HG03064 (cell line): ENCODE measurements around the gene GPC2.

ENCODE experiments used
- ATAC-seq: cut with Tn5 transposase; IDR thresholded peaks from one replicate; pipeline ENCODE4 v1.9.1; 2021; ENCODE audit warnings: low read depth; ENCODE audit not compliant: unreplicated experiment

The GPC2 gene

DNA sequence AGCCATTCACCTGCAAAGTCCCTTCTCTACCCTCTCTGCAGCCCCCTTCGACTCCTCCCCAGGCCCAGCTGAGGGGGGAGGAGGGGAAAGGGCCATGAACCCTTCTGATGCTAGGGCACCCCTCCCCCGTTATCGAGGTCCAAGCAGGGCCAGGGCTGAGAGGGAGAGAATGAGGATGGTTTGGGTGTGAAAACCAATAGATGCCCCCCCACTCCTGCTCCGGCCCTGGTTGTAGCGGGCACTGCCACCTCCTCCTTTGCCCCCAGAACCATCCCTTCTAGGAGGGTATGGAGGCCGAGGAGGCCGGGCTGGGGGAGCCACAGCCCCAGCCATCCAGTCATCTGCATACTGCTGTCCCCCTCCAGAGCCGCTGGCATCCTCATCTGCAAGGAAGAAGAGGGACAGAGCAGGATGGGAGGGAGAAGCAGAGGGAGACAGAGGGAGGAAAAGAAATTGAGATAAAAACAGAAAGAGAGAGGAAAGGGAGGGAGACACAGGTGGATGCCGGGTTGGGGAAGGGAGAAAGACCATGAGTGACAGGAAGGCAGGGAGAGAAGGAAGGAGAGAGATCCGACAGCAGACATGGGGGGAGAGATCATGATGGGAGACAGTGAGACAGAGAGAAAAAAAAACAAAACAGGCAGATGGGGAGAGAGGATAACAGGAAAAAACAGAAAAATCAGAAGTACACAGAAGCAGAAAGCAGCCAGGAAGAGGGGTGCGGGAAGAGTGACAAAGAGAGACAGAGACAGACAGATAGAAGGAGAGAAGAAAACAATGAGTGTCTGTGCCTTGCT lies 6.9 kb downstream of the GPC2 start:
- no peak for ATAC-seq

DNA sequence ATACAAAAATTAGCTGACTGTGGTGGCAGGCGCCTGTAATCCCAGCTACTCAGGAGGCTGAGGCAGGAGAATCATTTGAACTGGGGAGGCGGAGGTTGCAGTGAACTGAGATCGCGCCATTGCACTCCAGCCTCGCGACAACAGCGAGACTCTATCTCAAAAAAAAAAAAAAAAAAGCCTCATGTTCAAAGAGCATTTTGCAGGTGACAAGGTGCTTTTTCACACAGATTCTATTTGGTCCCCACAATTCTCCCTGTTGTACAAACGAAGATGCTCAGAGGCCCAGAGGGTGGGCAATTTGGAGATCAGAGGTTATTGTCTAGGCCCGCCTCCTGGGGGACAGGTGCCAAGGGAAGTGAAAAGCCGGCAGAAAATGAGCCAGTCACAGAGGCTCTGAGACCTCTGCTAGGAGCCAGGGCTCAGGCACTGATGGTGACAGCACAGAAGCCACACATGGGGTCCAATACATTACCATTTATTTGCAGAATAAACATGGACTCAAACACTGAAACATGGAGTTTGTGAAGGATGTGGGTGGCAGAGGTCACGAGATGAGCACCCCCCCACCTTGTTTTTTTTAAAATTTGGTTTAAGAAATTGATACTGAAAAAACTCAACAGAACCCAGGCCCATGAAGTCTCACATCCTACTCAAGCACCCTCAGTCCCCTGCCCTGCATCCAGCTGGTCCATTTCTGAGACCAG lies 7.9 kb downstream of the GPC2 start:
- no peak for ATAC-seq

DNA sequence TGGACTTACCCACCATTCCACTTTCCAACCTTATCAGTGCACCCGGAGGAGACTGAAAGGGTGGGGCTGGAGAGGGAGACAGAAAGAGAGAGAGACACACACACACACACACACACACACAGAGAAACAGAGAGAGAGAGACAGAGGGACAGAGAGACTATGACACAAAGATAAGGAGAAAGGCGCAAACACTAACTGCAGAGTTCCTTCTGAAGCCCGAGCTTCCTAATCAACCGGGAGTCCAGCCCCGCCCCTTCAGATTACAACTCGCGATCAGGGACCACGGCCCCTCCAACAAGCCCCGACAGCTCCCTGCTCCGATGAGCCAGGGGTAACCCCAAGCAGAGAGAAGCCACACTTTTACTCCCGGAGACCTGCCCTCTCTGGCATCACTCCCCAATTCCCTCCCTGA lies 9.3 kb downstream of the GPC2 start:
- no peak for ATAC-seq

DNA sequence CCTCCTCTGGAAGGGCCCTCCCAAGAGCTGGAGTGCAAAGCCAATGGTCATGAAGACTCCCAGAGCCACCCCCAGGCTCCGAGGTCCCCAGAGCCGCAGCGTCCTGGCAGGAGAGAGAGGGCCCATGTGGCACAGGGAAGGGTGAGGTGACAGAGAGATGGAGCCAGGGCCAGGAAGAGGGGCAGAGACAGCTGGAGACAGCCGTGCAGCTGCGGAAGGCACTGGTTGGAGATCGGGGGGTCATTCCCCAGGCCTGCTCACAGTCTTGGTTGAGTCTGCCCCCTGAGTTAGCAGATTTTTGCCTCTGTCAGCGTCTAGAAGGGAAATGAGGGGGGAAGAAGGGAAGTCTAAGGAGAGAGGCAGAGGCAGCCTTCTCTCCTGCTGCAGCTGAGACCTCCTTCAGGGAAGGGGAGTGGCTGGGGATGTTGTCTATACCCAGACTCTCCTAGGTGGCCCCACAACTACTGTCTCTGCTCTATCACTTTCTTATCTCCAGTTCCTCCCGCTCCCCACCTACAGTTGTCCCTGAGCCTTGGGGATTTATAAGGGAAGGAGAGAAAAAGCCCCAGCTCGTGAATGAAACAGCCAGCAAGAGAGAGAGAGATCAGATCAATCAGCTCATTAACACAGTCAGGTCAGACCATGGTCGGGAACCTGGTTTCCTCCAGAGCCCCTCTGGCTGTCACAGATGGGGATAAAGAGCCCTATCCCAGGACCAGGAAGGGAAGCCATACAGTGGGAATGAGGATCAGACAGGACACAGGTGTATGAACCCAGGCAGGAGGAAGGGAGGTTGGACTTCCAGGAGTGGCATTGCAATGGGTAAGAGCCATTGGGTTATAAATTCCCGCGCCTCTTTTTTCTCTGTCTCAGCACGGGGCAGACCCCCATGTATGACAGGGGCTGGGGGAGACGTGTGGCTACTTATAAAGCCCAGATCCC lies 9.9 kb downstream of the GPC2 start:
- ATAC-seq = no peak

DNA sequence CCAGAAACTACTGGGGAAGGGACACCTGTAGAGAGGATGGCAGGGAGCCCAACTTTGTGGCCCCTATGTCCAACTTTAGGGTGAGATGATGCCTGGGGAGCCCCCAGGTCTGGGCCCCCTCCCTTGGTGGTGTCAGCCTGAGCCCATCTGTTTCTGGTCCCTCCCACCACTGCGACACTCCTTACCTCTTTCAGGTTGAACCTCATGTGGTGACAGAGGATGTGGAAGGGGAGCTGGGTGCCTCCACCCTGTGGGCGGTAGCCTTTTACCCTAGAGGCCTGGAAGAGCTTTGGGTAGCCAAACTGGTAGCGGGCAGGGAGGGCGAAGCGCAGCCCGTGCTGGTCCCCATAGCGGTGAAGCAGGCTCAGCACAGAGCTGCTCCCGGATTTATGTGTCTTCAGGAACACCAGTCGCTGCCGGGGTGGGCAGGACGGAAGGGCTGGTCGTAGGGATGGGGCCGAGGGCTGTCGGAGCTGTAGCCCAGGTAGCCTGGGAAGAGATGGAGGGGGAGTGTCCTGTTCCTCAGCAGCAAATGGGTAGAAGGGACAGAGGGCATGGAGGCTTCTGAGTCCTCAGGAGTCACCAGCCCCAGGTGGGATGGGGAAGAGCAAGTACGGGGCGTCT lies 10.8 kb downstream of the GPC2 start:
- ATAC-seq = no peak

DNA sequence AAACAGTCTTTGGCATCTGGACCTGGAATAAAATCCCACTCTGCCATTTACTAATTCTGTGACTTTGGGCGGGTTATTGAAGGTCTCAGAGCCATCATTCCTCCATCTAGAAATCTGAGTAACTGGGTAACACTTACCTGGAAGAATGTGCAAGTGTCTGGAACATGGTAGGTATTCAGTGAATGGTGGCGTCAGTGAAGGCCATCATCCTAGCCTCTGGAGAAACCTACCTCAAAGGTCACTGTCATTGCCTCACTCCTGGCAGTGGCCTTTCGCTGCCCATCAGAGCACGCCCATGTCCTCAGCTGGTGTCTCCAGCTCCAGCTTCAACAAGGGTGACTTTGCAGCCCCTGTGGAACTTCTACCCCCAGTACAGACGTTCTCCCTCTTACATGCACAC lies 13.3 kb downstream of the GPC2 start:
- no peak for ATAC-seq

DNA sequence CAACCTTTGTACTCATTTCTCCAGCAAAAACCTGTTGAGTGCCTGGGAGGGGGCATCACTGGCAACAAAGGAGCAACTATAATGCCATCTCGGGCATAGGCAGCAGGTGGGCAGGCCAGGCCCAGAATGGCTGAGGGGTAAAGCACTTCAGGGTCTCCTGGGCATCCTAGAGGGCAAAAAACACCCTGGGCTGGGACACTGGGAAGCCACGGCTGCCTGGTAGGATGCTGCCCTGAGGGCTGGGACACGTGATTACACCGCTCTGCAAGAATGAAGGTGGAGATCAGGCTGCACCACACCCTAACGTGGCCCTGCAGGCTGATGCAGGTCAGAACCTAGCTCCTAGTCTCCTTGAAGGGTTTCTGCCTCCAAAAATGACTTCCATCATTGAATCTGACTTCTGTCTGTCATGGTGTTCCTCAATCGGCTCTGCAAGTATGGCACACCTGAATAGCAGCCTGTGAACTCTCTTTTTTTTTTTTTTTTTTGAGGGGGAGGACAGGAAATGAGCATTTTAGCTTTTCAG lies 14.1 kb downstream of the GPC2 start:
- no peak for ATAC-seq

DNA sequence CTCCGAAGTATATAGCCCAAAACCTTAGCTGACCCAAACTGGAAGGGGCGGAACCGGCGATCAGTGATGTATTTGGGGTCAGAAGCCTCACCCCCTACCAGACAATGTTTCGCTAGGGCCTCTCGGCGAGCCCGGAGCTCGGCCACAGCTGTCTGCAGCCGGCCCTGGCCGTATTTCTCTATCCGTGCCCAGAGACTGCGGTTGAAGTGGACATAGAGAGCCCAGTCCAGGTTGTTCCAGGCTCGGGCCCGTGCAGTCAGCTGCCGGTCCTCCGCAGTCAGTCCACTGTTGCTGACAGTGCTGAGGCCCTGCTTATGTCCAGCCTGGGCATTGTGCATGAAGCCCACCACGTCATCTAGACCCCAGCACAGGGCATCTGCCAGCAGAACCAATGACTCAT lies 17.1 kb downstream of the GPC2 start:
- no peak for ATAC-seq

DNA sequence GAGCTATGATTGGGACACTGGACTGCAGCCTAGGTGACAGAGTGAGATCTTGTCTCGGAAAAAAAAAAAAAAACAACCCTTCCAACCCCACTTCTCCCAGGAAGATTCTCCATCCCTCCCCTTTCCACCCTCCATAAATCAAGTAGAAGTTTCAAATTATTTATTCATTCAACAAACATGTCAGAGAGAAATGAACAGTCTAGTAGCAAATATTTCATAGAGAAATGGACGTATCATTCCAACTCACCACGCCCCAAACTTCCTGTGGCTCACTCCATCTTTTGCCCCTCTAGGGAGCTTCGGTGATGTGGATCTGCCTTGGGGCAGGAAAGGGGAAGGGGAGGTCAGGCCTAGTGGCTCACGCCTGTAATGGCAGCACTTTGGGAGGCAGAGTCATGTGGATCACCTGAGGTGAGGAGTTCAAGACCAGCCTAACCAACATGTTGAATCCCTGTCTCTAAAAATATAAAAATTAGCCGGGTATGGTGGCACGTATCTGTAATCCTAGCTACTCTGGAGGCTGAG lies 18.0 kb downstream of the GPC2 start:
- ATAC-seq = no peak

DNA sequence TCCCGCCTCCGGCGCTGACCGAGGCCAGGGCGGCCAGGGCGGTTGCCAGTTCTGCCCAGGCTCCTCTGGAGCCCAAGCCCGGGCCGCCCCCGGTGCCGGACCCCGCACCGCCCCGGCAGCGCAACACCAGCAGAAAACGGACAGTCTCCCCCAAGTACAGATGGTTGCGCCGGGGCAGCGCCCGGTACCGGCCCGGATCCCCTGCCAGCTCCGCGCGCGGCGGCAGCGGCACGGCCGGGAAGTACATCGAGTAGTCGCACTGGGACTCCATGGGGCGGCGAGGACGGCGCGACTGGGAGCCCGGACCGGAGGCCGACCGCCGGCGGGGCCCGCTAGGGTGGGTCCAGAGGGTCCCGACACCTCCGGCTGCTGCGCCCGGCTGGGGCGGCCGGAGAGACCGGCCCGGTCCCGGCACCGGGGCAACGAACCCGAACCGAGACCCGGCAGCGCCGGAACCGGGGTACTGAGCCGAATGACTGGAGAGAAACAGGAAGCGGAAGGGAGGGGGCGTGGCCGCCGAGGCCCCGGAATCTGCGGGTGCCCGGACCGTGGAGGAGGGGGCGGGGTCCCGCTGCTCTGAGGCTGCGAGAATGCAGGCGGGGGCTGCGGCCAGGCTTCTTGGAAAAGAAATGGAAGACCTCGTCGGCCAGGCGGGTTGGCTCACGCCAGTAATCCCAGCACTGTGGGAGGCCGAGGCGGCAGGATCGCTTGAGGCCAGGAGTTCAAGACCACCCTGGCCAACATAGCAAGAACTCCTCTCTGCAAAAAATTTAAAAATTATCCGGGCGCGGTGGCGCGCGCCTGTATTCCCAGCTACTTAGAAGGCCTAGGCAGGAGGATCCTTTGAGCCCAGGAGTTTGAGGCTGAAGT lies 18.7 kb downstream of the GPC2 start, which contains the start of gene TRAPPC14:
TRAPPC14 (minus strand) TSS at position 495 of the 870 bp plus-strand sequence; CDS start at position 271, 224 bp downstream.
- ATAC-seq = peak; percentile 72

DNA sequence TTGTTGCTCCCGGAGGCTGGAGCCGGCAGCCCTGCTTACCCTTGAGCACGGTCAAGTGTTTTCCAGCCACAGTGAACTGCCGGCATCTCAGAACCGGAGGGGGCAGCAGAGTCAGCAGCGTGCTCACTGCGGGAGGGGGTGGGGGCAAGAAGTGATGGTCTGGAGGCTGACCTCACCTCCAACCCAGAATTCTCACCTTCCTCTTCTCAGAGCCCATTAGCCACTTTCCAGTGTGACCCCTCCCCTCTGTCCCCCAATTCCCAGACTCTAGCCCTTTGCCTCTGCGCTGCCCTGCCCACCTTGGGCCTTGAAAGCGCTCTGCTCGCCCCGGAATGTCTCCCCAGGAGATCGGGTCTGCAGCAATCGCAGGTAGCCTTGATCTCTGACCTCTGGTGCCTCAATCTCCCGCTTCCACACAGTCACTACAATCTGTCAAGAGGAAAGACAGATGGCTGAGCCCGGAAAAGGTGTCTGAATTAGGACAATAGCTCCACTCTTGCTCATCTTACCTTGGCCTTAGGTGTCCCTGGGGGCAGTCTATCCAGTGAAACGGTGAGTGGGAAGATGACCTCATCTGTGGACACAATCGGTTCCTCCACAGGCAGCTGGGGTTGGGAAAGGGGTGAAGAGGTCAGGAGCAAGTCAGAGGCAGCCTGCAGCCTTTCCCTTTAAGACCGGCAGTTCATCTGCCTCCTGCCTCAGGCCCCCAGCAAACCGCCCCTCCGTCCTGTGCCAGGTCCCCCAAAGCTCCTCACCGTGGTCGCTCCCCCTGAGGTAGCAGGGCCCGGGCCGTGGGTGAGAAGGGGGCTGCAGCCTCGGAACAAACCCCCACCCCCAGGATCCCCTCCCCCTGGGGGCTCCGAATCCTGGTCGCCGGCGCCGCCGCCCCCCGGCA lies 19.6 kb downstream of the GPC2 start:
- peak; percentile 10 for ATAC-seq

DNA sequence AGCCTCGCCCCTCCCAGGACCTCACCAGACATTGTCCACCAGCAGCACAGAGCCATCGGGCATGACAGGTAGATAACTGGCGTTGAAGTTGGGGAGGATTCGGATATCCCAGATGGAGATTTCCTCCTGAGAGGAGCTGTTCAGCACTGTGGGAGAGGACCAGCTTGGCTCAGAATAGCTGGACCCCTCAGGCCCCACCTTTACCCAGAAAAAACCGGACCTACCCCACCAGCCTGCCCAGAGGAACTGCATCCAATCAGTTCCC lies 20.2 kb downstream of the GPC2 start:
- ATAC-seq = no peak

DNA sequence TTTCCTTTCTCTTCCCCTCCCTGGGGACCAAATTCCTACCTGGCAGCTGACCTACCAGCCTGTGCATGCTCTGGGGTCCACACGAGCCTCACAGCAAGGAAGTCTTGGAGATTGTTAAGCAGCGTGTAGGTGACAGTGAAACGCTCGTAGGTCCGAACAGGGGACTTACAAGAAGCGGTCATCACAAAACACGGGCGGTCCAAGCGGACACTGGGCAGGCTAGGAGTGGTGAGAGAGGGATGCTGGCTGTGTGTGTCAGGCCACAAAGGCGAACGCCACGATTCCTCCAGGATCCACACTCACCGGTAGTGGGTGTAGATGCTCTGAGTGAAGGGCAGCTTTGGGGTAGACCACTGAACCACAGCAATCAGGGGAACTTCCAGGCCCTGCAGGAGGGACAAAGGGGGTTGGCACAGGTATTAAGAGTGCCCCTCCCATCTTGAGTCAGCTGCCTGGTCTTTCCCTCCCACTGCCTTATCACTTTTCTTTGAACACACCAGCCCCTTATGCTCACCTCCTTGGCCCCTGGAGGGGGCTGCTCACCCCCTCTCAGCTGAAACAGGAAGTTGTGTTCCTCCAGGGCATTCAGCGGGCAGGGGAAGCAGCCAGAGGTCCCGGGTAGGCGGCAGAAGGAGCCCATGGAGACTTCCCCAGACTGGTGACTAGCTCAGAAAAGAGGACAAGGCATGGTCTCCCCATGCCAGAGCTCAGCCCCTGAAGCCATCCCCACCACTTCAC lies 20.7 kb downstream of the GPC2 start:
- ATAC-seq = no peak

DNA sequence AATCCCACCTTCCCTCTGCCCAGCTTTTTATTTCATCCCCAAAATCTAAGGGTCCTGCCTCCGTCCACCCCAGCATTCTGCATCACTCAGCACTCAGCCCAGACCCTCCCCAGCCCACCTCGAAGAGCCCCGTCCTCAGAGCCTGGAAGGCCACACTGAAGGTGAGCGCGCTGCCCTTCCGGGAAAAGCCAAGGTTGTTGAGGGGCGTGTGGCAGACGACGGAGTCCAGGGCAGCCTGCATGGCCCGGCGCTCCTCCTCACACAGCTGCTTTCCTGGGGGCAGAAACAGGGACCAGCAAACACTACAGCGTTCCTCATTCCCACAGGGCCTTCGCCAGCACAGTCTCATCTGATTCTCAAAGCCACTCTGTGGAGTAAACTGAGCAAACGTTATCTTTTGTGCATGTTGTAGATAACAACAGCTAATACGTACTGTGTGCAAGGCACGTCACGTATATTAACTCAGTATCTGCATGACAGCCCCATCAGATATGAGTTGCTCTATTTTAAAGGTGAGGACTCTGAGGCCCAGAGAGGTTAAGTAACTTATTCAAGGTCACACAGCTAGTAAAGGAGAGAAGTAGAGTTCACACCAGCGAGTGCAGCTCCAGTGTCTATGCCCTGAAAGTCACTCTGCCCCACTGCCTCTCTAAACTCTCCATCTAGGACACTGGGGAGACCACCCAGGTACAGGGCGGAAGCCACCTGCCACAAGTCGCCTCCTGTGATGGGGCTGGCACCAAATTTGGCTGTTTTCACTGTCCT lies 21.4 kb downstream of the GPC2 start:
- no peak for ATAC-seq

DNA sequence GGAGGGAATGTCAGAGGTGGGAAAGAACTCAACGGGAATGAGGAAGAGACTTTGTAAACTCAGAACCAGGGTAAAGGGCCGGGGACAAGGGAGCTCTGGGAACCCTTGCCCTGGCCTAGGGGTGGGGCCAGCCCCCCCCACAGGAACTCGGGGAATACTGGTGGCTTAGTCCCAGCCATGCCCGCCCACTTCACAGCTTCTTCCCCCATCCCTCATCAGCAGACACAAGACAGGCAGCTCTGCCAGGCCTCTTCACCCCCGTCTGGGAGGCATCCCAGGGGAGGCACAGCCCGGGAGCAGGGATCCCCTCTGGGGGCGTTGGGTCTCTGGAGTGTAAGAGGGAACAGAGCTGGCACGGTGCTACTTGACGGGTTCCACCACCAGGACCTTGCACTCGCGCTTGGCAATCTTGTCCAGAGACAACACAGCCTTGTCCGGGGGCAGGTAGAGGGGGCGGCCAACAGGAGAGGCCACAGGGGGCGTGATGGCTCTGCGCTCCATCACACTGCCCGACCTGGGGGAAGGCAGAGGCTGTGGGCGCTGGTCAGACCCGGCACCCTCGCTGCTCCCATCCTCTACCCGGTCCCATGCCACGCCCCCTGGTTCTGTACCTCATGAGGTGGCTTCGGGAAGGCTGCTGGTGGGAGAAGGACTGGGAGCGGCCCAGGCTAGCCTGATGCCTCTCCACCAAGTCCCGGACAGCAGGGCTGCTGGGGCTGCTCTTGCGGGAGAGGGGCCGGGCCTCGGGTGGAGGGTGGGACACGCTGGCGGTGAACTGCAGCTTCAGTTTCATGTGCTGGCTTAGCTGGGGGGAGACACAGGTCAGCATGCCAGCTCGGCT lies 22.3 kb downstream of the GPC2 start:
- ATAC-seq = no peak
